SK-N-SH (cell line): Measurements from ENCODE around the gene IRGC. TPM values are rescaled to one million over a fixed set of nuclear protein-coding genes. Genes with fewer than 3 reads are reported as not detected.

Experiments
- CTCF ChIA-PET: fragments of 300-600, 350-600 bp; formaldehyde crosslinking; extraction: SDS; loops from one replicate; lab custom pipeline; 2021; lab: Yijun Ruan, JAX
- POLR2A ChIA-PET: fragments of 350-600 bp; sonication (Branson Sonifier 250); formaldehyde crosslinking; extraction: SDS; loops from one replicate; lab custom pipeline; 2020; ENCODE audit warnings: antibody characterized with exemption, inconsistent platforms; lab: Yijun Ruan, JAX
- DNase-seq: peaks from one replicate; pipeline ENCODE4 v3.0.0; 2012
- H2AFZ ChIP-seq: fragments of 200-600 bp; sonication (generic); 2 replicates; pipeline ENCODE4 v1.8.1; 2016; ENCODE audit warnings: antibody characterized with exemption, mild to moderate bottlenecking, low read depth
- H3F3A ChIP-seq: fragments of 200-600 bp; sonication (generic); replicated peaks from 2 replicates; pipeline ENCODE3; 2016; ENCODE audit warnings: antibody characterized with exemption, mild to moderate bottlenecking; ENCODE audit not compliant: insufficient read depth
- H3K27ac ChIP-seq, 2 experiments: fragments of 200-500 bp in 1 of 2; fragments of 200-600 bp in 1 of 2; sonication (Bioruptor generic) in 1 of 2; sonication (generic), shearing (Covaris generic) in 1 of 2; 2 replicates each; pipeline versions ENCODE4 v1.5.1 to v1.6.1; 2014 to 2016; ENCODE audit warnings: low read depth in 2 of 2, inconsistent platforms in 1 of 2, low read length in 1 of 2, mild to moderate bottlenecking in 1 of 2, mixed read lengths in 1 of 2
- H3K27me3 ChIP-seq: fragments of 200-600 bp; sonication (generic), shearing (Covaris generic); 2 replicates; pipeline ENCODE4 v1.6.1; 2016; ENCODE audit warnings: mixed run types; ENCODE audit not compliant: insufficient read depth
- H3K36me3 ChIP-seq, 2 experiments: fragments of 200-500 bp in 1 of 2; fragments of 200-600 bp in 1 of 2; sonication (Bioruptor generic) in 1 of 2; sonication (generic) in 1 of 2; replicated peaks in 1 of 2; 2 replicates each; pipeline versions ENCODE3 to v1.5.1; 2014 to 2016; ENCODE audit warnings: low read length in 1 of 2, mild to moderate bottlenecking in 1 of 2; ENCODE audit not compliant: insufficient read depth in 2 of 2, control insufficient read depth in 1 of 2
- H3K4me1 ChIP-seq, 2 experiments: fragments of 200-500 bp in 1 of 2; fragments of 200-600 bp in 1 of 2; sonication (Bioruptor generic) in 1 of 2; sonication (generic), shearing (Covaris generic) in 1 of 2; 2 replicates each; pipeline versions ENCODE4 v1.5.1 to v1.6.1; 2014 to 2016; ENCODE audit warnings: low read depth in 1 of 2, low read length in 1 of 2, mixed run types in 1 of 2; ENCODE audit not compliant: insufficient read depth in 2 of 2, control insufficient read depth in 1 of 2
- H3K4me2 ChIP-seq: fragments of 200-600 bp; sonication (generic), shearing (Covaris generic); 2 replicates; pipeline ENCODE4 v1.6.1; 2017; ENCODE audit warnings: mixed run types
- H3K4me3 ChIP-seq, 2 experiments: fragments of 200-500 bp in 1 of 2; fragments of 200-600 bp in 1 of 2; sonication (Bioruptor generic) in 1 of 2; sonication (generic), shearing (Covaris generic) in 1 of 2; 2 replicates each; pipeline versions ENCODE4 v1.5.1 to v1.8.1; 2014 to 2016; ENCODE audit warnings: low read depth in 2 of 2, inconsistent platforms in 1 of 2, low read length in 1 of 2, mild to moderate bottlenecking in 1 of 2, mixed read lengths in 1 of 2, moderate library complexity in 1 of 2
- H3K79me2 ChIP-seq: fragments of 200-600 bp; sonication (generic); 2 replicates; pipeline ENCODE4 v1.8.1; 2017; ENCODE audit warnings: mild to moderate bottlenecking; ENCODE audit not compliant: insufficient read depth
- H3K9ac ChIP-seq: fragments of 200-600 bp; sonication (generic); 2 replicates; pipeline ENCODE4 v1.6.1; 2017; ENCODE audit warnings: mixed run types
- H3K9me2 ChIP-seq: fragments of 200-600 bp; sonication (generic); 2 replicates; pipeline ENCODE4 v1.6.1; 2017; ENCODE audit warnings: mixed run types
- H3K9me3 ChIP-seq: fragments of 200-600 bp; sonication (generic); 2 replicates; pipeline ENCODE4 v1.6.1; 2017; ENCODE audit warnings: mixed run types, mild to moderate bottlenecking, moderate library complexity
- H4K20me1 ChIP-seq: fragments of 200-600 bp; sonication (generic); 2 replicates; pipeline ENCODE4 v1.6.1; 2017; ENCODE audit warnings: mild to moderate bottlenecking, mixed run types; ENCODE audit not compliant: insufficient read depth
- CHD2 ChIP-seq: fragments of 150-350 bp; IDR thresholded peaks from 2 replicates; pipeline ENCODE4 v1.6.1; 2018; ENCODE audit warnings: low read length; ENCODE audit not compliant: partially characterized antibody
- EZH2phosphoT487 ChIP-seq: fragments of 200-600 bp; sonication (generic); IDR thresholded peaks from 2 replicates; pipeline ENCODE4 v1.6.1; 2017; ENCODE audit warnings: low read depth, mixed run types, mild to moderate bottlenecking, antibody characterized with exemption, moderate library complexity, borderline replicate concordance
- FOSL2 ChIP-seq: IDR thresholded peaks from 2 replicates; pipeline ENCODE4 v1.4.0; 2012; ENCODE audit warnings: low read depth, mild to moderate bottlenecking, moderate library complexity, borderline replicate concordance
- FOXJ3 ChIP-seq: sonication (generic); formaldehyde crosslinking; IDR thresholded peaks from 2 replicates; pipeline ENCODE4 v1.5.1; 2020; ENCODE audit warnings: mild to moderate bottlenecking, missing genetic modification reagents
- GABPA ChIP-seq: IDR thresholded peaks from 2 replicates; pipeline ENCODE4 v1.4.0; 2012; ENCODE audit warnings: low read depth, mild to moderate bottlenecking
- JUND ChIP-seq: IDR thresholded peaks from 2 replicates; pipeline ENCODE4 v1.4.0; 2012
- MEF2A ChIP-seq: IDR thresholded peaks from 2 replicates; pipeline ENCODE4 v1.4.0; 2012; ENCODE audit warnings: low read depth, borderline replicate concordance
- MXI1 ChIP-seq: IDR thresholded peaks from 2 replicates; pipeline ENCODE4 v1.6.1; 2012; ENCODE audit warnings: mild to moderate bottlenecking, low read depth, low read length, improper control_type of control experiment
- NFIC ChIP-seq: IDR thresholded peaks from 2 replicates; pipeline ENCODE4 v1.4.0; 2012; ENCODE audit warnings: borderline replicate concordance
- NRF1 ChIP-seq: IDR thresholded peaks from 2 replicates; pipeline ENCODE4 v1.6.1; 2012; ENCODE audit warnings: low read depth, mild to moderate bottlenecking, low read length
- POLR2AphosphoS5 ChIP-seq: IDR thresholded peaks from 2 replicates; pipeline ENCODE4 v1.6.1; 2012; ENCODE audit warnings: low read depth, low read length
- RAD21 ChIP-seq: IDR thresholded peaks from 2 replicates; pipeline ENCODE4 v1.6.1; 2012; ENCODE audit warnings: mild to moderate bottlenecking, low read length
- RCOR1 ChIP-seq: fragments of 150-350 bp; IDR thresholded peaks from 2 replicates; pipeline ENCODE4 v1.6.1; 2017; ENCODE audit warnings: antibody characterized with exemption, low read length
- RFX5 ChIP-seq: IDR thresholded peaks from 2 replicates; pipeline ENCODE4 v1.6.1; 2012; ENCODE audit warnings: mild to moderate bottlenecking, improper control_type of control experiment, low read length
- RXRA ChIP-seq: IDR thresholded peaks from 2 replicates; pipeline ENCODE4 v1.4.0; 2012; ENCODE audit warnings: low read depth, mild to moderate bottlenecking, borderline replicate concordance
- TAF1 ChIP-seq: IDR thresholded peaks from 2 replicates; pipeline ENCODE4 v1.6.1; 2012; ENCODE audit warnings: low read depth, mild to moderate bottlenecking, low read length, moderate library complexity, borderline replicate concordance
- TEAD4 ChIP-seq: IDR thresholded peaks from 2 replicates; pipeline ENCODE4 v1.4.0; 2012; ENCODE audit warnings: mild to moderate bottlenecking, borderline replicate concordance; ENCODE audit not compliant: insufficient read depth
- WGBS: methylation state at CpG from one replicate; pipeline ENCODE4 v1.1.6; 2017; ENCODE audit warnings: low lambda C conversion rate; 5-methylcytosine and 5-hydroxymethylcytosine counted together
- polyA plus RNA-seq, 3 experiments: library from polyadenylated mRNA; depleted of rRNA; stranded (reverse); fragments of >200 nt; gene quantifications; 2 replicates each; pipeline ENCODE4 v1.2.3, GENCODE V29; 2012
- TF ChIP-seq, protein P1 (sequence below): IDR thresholded peaks from 2 replicates; pipeline ENCODE4 v1.4.0; 2012; ENCODE audit warnings: low read depth, borderline replicate concordance
- TF ChIP-seq, protein P2 (sequence below): IDR thresholded peaks from 2 replicates; pipeline ENCODE4 v1.4.0; 2012; ENCODE audit warnings: low read depth, borderline replicate concordance
- TF ChIP-seq, protein P3 (sequence below): IDR thresholded peaks from 2 replicates; pipeline ENCODE4 v1.4.0; 2012; ENCODE audit warnings: low read depth
- TF ChIP-seq, protein P4 (sequence below): IDR thresholded peaks from 2 replicates; pipeline ENCODE4; 2012
- TF ChIP-seq, protein P5 (sequence below): fragments of 150-350 bp; IDR thresholded peaks from 2 replicates; pipeline ENCODE4 v1.6.1; 2016; ENCODE audit warnings: mild to moderate bottlenecking, low read depth, low read length

IRGC gene
- polyA plus RNA-seq, 1 of the 3 experiments (the other 2 are of a cell fraction): not detected

DNA sequence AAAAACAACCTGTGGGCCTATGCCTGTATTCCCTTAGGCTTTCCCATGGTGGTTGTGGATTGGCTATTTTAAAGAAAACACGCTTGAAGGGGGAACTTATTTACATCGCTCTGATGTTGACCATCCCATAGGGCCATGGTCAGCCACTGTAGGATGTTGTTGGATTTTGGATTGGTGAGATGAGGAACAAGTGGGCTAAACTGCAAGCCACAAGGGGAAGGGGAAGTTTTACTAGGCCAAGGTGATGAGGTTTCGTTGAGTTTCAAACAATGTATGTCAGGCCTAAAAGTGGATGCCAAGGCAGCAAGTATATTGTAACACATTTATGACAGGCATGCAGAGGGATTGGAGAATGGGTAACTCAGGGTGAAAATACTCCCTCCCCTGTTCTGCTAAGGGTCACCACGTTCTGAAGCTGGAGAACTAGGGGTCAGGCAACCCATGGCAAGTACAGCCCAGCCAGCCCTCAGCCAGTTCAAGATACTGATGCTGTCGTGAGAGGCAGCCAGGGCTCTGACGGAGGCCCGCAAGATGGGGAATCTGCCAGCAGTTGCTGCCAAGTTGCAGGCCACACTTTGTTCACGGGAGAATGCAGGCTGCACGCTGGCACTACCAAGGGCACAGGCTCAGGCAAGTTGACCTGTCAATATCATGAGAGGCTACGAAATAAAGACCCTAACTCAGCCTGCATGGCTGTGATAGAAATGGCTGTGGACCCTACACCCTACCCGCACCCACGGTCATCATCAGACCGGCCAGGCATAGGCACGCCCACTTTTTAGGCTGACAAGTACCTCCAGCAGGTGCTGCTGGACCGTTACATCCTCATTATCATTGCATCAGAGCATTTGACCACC is 11.1 kb downstream of the IRGC start:
- Histone ChIP-seq H3K9ac (no peak overlapping the region), H3K27me3 (no peaks in the 10 kb centered on the region), H3K9me3 (no peaks in the 10 kb centered on the region), H3K4me2 (no peak overlapping the region), H4K20me1 (no peaks in the 10 kb centered on the region), H3F3A (peaks cover 6% of the 10 kb centered on the region), H3K4me3 (no peak overlapping the region), H3K36me3 (peaks cover 11 to 30% of the 10 kb centered on the region in 2 experiments), H3K27ac (no peak overlapping the region)
- POLR2A ChIA-PET: no interaction called here
- TF ChIP-seq TEAD4 (no peak), POLR2AphosphoS5 (no peak), RXRA (no peak), RFX5 (no peak), NFIC (no peak)
- TF ChIP-seq, protein P1, sequence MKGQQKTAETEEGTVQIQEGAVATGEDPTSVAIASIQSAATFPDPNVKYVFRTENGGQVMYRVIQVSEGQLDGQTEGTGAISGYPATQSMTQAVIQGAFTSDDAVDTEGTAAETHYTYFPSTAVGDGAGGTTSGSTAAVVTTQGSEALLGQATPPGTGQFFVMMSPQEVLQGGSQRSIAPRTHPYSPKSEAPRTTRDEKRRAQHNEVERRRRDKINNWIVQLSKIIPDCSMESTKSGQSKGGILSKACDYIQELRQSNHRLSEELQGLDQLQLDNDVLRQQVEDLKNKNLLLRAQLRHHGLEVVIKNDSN: no peak
- TF ChIP-seq, protein P2, sequence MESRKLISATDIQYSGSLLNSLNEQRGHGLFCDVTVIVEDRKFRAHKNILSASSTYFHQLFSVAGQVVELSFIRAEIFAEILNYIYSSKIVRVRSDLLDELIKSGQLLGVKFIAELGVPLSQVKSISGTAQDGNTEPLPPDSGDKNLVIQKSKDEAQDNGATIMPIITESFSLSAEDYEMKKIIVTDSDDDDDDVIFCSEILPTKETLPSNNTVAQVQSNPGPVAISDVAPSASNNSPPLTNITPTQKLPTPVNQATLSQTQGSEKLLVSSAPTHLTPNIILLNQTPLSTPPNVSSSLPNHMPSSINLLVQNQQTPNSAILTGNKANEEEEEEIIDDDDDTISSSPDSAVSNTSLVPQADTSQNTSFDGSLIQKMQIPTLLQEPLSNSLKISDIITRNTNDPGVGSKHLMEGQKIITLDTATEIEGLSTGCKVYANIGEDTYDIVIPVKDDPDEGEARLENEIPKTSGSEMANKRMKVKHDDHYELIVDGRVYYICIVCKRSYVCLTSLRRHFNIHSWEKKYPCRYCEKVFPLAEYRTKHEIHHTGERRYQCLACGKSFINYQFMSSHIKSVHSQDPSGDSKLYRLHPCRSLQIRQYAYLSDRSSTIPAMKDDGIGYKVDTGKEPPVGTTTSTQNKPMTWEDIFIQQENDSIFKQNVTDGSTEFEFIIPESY: no peak
- TF ChIP-seq, all 33 proteins: peak for 0
- 85% methylated on average over 11 of the region's 15 CpGs for WGBS
- H3K79me2 ChIP-seq: no peaks in the 10 kb centered on the region
- DNase-seq: no peak
- no peak overlapping the region for H2AFZ ChIP-seq
- CTCF ChIA-PET: interaction anchor here (1.2 to 2.1 kb wide), 2 partner anchors 18 to 58 kb away, joined by 3 to 9 read pairs; no protein-coding TSS in a partner anchor
- peaks cover 0 to 9% of the 10 kb centered on the region in 2 experiments; a peak in 1 of 4 replicates for H3K4me1 ChIP-seq
- no peaks in the 10 kb centered on the region for H3K9me2 ChIP-seq

DNA sequence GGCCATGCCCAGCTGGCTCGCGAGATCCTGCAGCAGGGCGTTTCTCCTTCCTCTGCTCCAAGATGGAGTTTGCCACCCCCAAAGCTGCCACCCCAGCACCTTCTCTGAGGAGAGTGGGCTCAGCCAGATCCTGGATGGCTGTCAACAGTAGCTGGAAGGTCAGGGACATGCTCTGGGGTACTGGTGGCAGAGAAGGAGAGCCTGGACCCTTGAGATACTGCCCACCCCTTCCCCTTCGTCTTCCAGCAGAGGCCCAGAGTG is 11.6 kb downstream of the IRGC start:
- H3K36me3 ChIP-seq: peaks cover 17 to 35% of the 10 kb centered on the region in 2 experiments
- H3F3A ChIP-seq: peaks cover 6% of the 10 kb centered on the region
- no peak overlapping the region for H2AFZ ChIP-seq
- no peak overlapping the region for H3K27ac ChIP-seq
- H4K20me1 ChIP-seq: no peaks in the 10 kb centered on the region
- no peak overlapping the region for H3K4me3 ChIP-seq
- no peaks in the 10 kb centered on the region for H3K27me3 ChIP-seq
- no peak overlapping the region for H3K4me2 ChIP-seq
- no peak overlapping the region for H3K9ac ChIP-seq
- no peaks in the 10 kb centered on the region for H3K9me3 ChIP-seq
- CTCF ChIA-PET: interaction anchor here (1.1 to 1.2 kb wide), 2 partner anchors 18 to 57 kb away, joined by 3 to 5 read pairs; no protein-coding TSS in a partner anchor
- H3K79me2 ChIP-seq: no peaks in the 10 kb centered on the region
- DNase-seq: no peak
- POLR2A ChIA-PET: no interaction called here
- peaks cover 0 to 14% of the 10 kb centered on the region in 2 experiments; a peak in 1 of 4 replicates for H3K4me1 ChIP-seq
- H3K9me2 ChIP-seq: no peaks in the 10 kb centered on the region
- WGBS: 83% methylated on average over 3 of the region's 4 CpGs
- TF ChIP-seq, protein P3, sequence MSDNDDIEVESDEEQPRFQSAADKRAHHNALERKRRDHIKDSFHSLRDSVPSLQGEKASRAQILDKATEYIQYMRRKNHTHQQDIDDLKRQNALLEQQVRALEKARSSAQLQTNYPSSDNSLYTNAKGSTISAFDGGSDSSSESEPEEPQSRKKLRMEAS: no peak
- TF ChIP-seq, protein P4, sequence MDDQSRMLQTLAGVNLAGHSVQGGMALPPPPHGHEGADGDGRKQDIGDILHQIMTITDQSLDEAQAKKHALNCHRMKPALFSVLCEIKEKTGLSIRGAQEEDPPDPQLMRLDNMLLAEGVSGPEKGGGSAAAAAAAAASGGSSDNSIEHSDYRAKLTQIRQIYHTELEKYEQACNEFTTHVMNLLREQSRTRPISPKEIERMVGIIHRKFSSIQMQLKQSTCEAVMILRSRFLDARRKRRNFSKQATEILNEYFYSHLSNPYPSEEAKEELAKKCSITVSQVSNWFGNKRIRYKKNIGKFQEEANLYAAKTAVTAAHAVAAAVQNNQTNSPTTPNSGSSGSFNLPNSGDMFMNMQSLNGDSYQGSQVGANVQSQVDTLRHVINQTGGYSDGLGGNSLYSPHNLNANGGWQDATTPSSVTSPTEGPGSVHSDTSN: no peak
- TF ChIP-seq TAF1 (no peak), MXI1 (no peak), MEF2A (no peak), GABPA (no peak), FOXJ3 (CRISPR knock-in tag) (no peak), RAD21 (no peak), CHD2 (no peak), NFIC (no peak), JUND (no peak), RCOR1 (no peak), TEAD4 (no peak), NRF1 (no peak), FOSL2 (no peak), EZH2phosphoT487 (no peak)
- TF ChIP-seq, protein P5, sequence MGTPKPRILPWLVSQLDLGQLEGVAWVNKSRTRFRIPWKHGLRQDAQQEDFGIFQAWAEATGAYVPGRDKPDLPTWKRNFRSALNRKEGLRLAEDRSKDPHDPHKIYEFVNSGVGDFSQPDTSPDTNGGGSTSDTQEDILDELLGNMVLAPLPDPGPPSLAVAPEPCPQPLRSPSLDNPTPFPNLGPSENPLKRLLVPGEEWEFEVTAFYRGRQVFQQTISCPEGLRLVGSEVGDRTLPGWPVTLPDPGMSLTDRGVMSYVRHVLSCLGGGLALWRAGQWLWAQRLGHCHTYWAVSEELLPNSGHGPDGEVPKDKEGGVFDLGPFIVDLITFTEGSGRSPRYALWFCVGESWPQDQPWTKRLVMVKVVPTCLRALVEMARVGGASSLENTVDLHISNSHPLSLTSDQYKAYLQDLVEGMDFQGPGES: no peak
